Stomach (tissue), 9 donors: ENCODE measurements around the gene ADAM12. TPM values are rescaled to one million over a fixed set of nuclear protein-coding genes. Genes with fewer than 3 reads are reported as not detected.

Experiments
- DNase-seq, 2 donors: peaks; one replicate each; pipeline versions ENCODE4 v3.0.0 to v3.0.0-alpha.2; 2013 to 2019
- H3K27ac ChIP-seq, 5 donors: fragments of 200-600 bp in 4 of 5; sonication (generic) in 4 of 5; one replicate each; pipeline ENCODE4 v1.5.1; 2013 to 2019; ENCODE audit warnings: mild to moderate bottlenecking in 1 of 5, moderate library complexity in 1 of 5
- H3K27me3 ChIP-seq, 3 donors: fragments of 200-600 bp; sonication (generic); one replicate each; pipeline ENCODE4 v1.5.1; 2017 to 2019; ENCODE audit warnings: mixed run types in 1 of 3
- H3K36me3 ChIP-seq, 4 donors: fragments of 200-600 bp; sonication (generic); 1 replicate in 3 of 4; 2 replicates in 1 of 4; pipeline ENCODE4 v1.5.1; 2016 to 2019
- H3K4me1 ChIP-seq, 4 donors: fragments of 200-600 bp; sonication (generic); one replicate each; pipeline ENCODE4 v1.5.1; 2016 to 2019
- H3K4me3 ChIP-seq, 4 donors: fragments of 200-600 bp; sonication (generic) in 3 of 4; one replicate each; pipeline ENCODE4 v1.5.1; 2016 to 2019; ENCODE audit warnings: mild to moderate bottlenecking in 1 of 4
- H3K9me3 ChIP-seq, 4 donors: fragments of 200-600 bp; sonication (generic); one replicate each; pipeline ENCODE4 v1.5.1; 2016 to 2019
- EP300 ChIP-seq: sonication (generic); formaldehyde crosslinking; IDR thresholded peaks from one replicate; pipeline ENCODE4 v1.6.1; 2017; ENCODE audit warnings: antibody characterized with exemption
- POLR2A ChIP-seq, 4 donors: fragments of 450-650 bp; IDR thresholded peaks; one replicate each; pipeline ENCODE4 v1.6.1; 2016; ENCODE audit warnings: antibody characterized with exemption in 4 of 4, control low read depth in 2 of 4, mild to moderate bottlenecking in 1 of 4, moderate library complexity in 1 of 4
- POLR2AphosphoS5 ChIP-seq, 3 donors: sonication (generic); formaldehyde crosslinking; IDR thresholded peaks; one replicate each; pipeline ENCODE4 v1.6.1; 2016; ENCODE audit warnings: antibody characterized with exemption in 3 of 3
- WGBS, 5 donors: extraction: QIAGEN DNeasy Blood & Tissue Kit in 3 of 5; methylation state at CpG; one replicate each; pipeline versions ENCODE4 v1.1.5 to v1.1.7; 2013 to 2018; 5-methylcytosine and 5-hydroxymethylcytosine counted together
- intact Hi-C: fragments of 100-400 bp; cut with DNase I; formaldehyde crosslinking; loops from one replicate; pipeline ENCODE4 v1.15.1; 2023; ENCODE audit warnings: low total_unique reads
- polyA plus RNA-seq, 3 donors: library from polyadenylated mRNA; stranded (reverse); fragments of 200-250 nt; gene quantifications; one replicate each; pipeline ENCODE4 v1.2.3, GENCODE V29; 2013
- total RNA-seq, 5 donors: library from RNA; depleted of rRNA; stranded (reverse); fragments of >200 nt; gene quantifications; one replicate each; pipeline versions ENCODE4 v1.1.0 to v1.2.3, GENCODE V29; 2014 to 2016
- TF ChIP-seq, protein P1 (sequence below), 7 experiments: fragments of 450-650 bp in 4 of 7; fragments of 200-600 bp in 3 of 7; sonication (generic) in 3 of 7; IDR thresholded peaks; one replicate each; pipeline ENCODE4 v1.5.1; 2016 to 2019; ENCODE audit warnings: antibody characterized with exemption in 7 of 7, control low read depth in 2 of 7, mild to moderate bottlenecking in 1 of 7
- donor health status: healthy with polysubstance abuse.
- donor health status: Bipolar disorder and iron deficiency.
- donor health status: healthy.

The ADAM12 gene
- total and polyA plus RNA-seq, 8 donors = 0.03 to 6.4 (median 0.50) TPM; not detected in 3

GRCh38 chr10:126090443-126090842, 297.8 kb downstream of the ADAM12 start:
- intact Hi-C loops = no loop called here
- Histone ChIP-seq H3K4me1 (no peaks in the 10 kb centered on the region), H3K36me3 (no peaks in the 10 kb centered on the region), H3K9me3 (no peaks in the 10 kb centered on the region), H3K27ac (no peak overlapping the region), H3K4me3 (no peak overlapping the region), H3K27me3 (no peaks in the 10 kb centered on the region)
- TF ChIP-seq POLR2A (IDR thresholded peaks at IDR 0.05) = no peak
- TF ChIP-seq EP300 = no peak
- TF ChIP-seq, protein P1, sequence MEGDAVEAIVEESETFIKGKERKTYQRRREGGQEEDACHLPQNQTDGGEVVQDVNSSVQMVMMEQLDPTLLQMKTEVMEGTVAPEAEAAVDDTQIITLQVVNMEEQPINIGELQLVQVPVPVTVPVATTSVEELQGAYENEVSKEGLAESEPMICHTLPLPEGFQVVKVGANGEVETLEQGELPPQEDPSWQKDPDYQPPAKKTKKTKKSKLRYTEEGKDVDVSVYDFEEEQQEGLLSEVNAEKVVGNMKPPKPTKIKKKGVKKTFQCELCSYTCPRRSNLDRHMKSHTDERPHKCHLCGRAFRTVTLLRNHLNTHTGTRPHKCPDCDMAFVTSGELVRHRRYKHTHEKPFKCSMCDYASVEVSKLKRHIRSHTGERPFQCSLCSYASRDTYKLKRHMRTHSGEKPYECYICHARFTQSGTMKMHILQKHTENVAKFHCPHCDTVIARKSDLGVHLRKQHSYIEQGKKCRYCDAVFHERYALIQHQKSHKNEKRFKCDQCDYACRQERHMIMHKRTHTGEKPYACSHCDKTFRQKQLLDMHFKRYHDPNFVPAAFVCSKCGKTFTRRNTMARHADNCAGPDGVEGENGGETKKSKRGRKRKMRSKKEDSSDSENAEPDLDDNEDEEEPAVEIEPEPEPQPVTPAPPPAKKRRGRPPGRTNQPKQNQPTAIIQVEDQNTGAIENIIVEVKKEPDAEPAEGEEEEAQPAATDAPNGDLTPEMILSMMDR (IDR thresholded peaks at IDR 0.05) = no peak
- no peak for TF ChIP-seq POLR2AphosphoS5 (IDR thresholded peaks at IDR 0.05)
- no peak for DNase-seq
- 67 to 92% (median 84%) methylated on average over 1 of the region's 1 CpG for WGBS, 5 donors

DNA sequence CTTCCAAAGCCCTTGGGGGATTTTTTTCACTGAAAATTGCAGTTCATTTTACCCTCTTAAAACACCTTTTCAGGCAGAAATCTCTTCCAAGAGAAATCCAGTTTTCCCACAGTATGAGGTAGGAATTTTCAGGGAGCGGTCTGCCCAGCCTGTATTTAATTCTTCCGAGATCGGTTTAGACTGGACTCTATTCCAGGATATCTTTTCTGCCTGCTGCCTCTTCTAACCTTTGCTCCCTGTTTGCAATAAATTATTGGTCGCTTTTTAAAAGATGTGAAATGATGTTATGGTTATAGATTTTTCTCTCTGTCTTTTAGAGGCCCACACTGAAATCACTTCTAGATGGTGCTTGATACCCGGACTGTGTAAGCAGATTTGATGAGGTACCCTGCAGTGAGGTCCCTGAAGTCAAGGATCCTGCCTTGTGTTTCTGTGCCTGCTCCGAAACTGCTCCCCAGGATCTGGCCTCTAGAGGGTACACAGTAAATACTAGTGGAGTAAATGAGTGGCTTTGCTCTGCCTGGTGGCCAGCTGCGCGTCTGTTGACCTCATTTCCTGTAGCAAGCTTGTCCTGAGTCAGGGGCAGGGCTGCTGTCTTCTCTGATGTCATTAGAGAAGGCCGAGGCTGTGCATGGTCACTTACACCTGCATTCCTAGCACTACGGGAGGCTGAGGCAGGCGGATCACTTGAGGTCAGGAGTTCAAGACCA, 300.3 kb downstream of the ADAM12 start:
- Histone ChIP-seq H3K9me3 (no peaks in the 10 kb centered on the region), H3K27ac (no peak overlapping the region), H3K4me3 (no peak overlapping the region), H3K36me3 (no peaks in the 10 kb centered on the region), H3K27me3 (no peaks in the 10 kb centered on the region), H3K4me1 (no peaks in the 10 kb centered on the region)
- intact Hi-C loops = no loop called here
- DNase-seq = peak in 1 of 2 donors; percentile 37
- TF ChIP-seq POLR2AphosphoS5 (IDR thresholded peaks at IDR 0.05) = no peak
- no peak for TF ChIP-seq POLR2A (IDR thresholded peaks at IDR 0.05)
- TF ChIP-seq, protein P1 (IDR thresholded peaks at IDR 0.05) = no peak
- no peak for TF ChIP-seq EP300
- WGBS, 5 donors = 63 to 76% (median 70%) methylated on average over 10 to 11 of the region's 11 CpGs

GRCh38 chr10:126087153-126087680, 301.1 kb downstream of the ADAM12 start:
- intact Hi-C loops = no loop called here
- Histone ChIP-seq H3K4me1 (no peaks in the 10 kb centered on the region), H3K4me3 (no peak overlapping the region), H3K27ac (no peak overlapping the region), H3K36me3 (no peaks in the 10 kb centered on the region), H3K9me3 (no peaks in the 10 kb centered on the region), H3K27me3 (no peaks in the 10 kb centered on the region)
- WGBS, 5 donors = 75 to 91% (median 86%) methylated on average over 4 of the region's 4 CpGs
- DNase-seq = no peak
- TF ChIP-seq POLR2AphosphoS5 (IDR thresholded peaks at IDR 0.05) (no peak), EP300 (no peak), POLR2A (IDR thresholded peaks at IDR 0.05) (no peak)
- TF ChIP-seq, protein P1 (IDR thresholded peaks at IDR 0.05) = no peak

DNA sequence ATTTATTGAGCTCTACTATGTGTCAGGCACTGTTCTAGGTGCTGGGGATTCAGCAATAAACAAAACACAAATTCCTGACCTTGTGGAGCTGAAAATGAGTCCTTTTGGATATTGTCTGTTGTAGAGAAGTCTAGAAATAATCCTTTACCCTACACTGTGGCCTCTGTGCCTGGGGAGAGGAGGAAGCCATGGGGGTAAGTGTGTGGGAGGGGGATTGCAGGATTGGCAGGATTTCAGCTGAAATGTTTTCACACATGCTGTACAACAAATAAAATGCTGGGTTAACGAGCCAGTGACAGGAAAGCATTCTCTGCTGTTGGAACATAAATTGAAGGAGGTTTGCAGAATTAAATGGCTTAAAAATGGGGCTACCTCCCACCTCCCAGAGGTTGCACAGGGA, 302.5 kb downstream of the ADAM12 start:
- DNase-seq = no peak
- Histone ChIP-seq H3K27ac (no peak overlapping the region), H3K4me3 (no peak overlapping the region), H3K27me3 (no peaks in the 10 kb centered on the region), H3K36me3 (no peaks in the 10 kb centered on the region), H3K9me3 (no peaks in the 10 kb centered on the region), H3K4me1 (no peaks in the 10 kb centered on the region)
- intact Hi-C loops = no loop called here
- TF ChIP-seq POLR2AphosphoS5 (IDR thresholded peaks at IDR 0.05) (no peak), POLR2A (IDR thresholded peaks at IDR 0.05) (no peak), EP300 (no peak)
- TF ChIP-seq, protein P1 (IDR thresholded peaks at IDR 0.05) = no peak
- 59 to 67% (median 62%) methylated on average over 1 of the region's 1 CpG for WGBS, 5 donors
